ENCODE measurements around the gene GRID2.
"Not testable (repeated sequence)": the region's sequence is repeated elsewhere in the genome, so short reads cannot be mapped to it uniquely, and the experiment has no call there.

Gene GRID2

DNA sequence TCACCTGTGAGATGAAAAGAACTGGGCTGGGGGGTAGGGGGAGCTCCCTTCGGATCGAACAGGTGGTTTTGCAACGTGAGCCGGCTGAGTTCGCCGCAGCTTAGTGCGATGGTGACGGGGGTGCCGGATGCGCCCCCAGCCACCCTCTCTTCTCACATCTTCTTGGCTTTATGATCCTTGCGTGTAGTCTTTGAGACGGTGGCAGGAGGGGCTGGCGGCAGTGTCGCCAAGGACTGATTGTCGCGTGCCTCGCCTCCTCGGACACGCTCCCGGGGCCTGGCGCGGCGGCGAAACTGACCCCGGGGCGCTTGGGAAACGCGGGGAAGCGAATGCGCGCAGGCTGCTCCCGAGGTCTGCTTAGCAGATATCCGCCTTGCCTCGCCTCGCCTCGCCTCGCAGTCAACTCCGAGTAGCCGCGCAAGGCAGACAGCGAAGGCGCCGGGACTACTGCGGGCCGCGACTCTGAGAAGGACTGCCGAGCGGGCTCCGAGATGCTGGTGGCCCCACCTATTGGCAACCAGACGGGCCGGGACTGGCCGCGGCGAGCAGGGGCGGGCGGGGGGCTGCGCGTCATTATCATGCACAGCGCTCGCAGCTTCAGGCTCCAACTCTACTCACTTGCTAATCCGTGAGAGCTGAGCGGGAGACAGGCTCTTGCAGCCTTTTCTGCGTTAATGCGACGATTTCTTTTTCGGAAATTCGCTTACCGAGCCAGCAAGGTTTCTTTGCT is 1.5 kb downstream of the GRID2 start:
- no peak for DNase-seq (ENCODE audit: low read depth in 3 of 3)

GRCh38 chr4:92305878-92306520 is 2.2 kb downstream of the GRID2 start:
- no peak for DNase-seq (ENCODE audit: low read depth in 3 of 3)

GRCh38 chr4:92307181-92307580 is 3.4 kb downstream of the GRID2 start:
- no peak for DNase-seq (ENCODE audit: low read depth in 3 of 3)

- DNase-seq (ENCODE audit: low read depth in 3 of 3) = no peak
These were observed 4.1 kb downstream of the GRID2 start for GRCh38 chr4:92307866-92308265.

DNA sequence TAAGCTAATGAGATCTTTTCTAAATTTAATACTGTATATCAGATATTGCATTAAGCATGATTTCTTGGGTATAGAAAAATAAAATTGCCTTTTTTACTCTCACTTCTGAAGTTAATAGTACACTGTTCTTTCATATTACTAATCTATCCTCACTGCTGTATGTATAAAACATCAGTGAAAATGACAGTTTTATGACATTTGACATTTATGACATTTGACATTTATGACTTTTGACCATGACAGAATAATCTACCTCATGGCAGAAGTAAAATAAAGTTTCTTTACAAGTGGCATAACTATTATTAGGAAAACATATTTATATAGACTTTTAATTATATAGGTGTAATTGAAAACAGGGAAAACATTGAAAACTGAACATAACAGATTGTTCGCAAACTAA is 13.3 kb downstream of the GRID2 start:
- no peak for DNase-seq (ENCODE audit: low read depth in 3 of 3)

GRCh38 chr4:92328095-92328494 is 24.3 kb downstream of the GRID2 start:
- DNase-seq (ENCODE audit: low read depth in 3 of 3) = no peak

DNA sequence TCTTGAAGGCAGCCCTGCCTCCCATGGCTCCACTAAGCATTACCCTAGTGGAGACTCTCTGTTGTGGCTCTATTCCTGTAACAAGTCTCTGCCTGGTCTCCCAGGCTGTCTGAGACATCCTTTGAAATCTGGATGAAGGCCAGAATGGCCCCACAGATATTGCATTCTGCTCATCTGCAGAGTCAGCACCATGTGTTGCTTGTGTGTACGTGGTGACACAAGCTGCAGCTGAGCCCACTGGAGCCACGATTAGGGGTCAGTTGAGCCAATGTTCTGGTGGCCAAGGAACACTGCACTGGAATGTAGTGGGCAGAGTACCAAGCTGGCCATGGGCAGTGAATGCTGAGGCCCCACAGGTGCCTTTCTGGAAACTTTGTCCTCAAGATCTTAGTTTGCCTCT is 29.2 kb downstream of the GRID2 start:
- no peak for DNase-seq (ENCODE audit: low read depth in 3 of 3)

DNA sequence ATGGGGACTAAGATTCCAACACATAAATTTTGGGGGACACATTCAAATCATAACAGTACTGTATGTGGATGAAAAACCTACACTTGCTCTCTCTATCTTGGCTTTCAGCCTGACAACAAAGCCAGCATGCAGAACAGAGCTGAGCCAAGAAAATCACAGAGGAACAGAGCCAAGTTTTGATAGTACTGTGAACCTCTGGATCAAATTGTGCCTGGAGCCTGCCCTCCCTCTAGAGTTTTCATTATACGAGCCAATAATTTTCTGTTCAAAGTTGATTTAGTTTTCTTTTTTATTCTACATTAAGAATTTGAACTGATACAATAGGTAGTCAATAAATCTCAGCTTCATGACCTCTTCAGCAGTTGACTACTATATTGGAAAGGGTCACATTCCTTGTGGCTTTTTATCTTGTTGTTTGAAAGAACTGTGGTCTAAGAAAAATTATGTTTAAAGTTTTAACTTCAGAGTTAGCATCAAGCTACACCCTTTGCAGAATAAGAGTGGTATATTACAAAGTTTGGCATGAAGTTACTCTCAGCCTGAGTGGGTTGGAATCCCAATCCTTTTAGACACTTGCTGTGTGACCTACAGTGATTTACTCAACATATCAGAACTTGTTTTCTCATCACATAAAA is 31.1 kb downstream of the GRID2 start:
- no peak for DNase-seq (ENCODE audit: low read depth in 3 of 3)

DNA sequence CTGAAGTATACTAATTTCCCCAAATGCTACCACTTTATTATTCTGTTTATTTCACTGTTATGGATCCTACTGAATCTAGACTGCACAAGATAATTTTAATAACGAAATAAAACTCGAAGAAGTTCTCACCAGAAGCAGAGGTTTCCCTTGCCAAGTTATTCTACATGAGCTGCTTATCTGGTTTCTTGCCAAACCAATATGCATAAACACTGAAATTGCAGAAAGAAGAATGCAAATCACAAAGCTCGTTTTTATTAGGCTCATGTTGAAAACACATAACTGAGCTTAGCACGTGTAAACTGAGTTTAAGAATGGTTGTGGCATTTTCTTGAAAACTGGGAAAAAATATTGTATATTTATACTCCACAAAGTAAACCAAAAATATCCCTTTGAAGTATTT is 35.9 kb downstream of the GRID2 start:
- DNase-seq (ENCODE audit: low read depth in 3 of 3) = no peak

- DNase-seq (ENCODE audit: low read depth in 3 of 3) = no peak
These were observed 40.5 kb downstream of the GRID2 start for GRCh38 chr4:92344216-92344615.

- DNase-seq (ENCODE audit: low read depth in 3 of 3) = no peak
These were observed 42.5 kb downstream of the GRID2 start for GRCh38 chr4:92346289-92346688.

DNA sequence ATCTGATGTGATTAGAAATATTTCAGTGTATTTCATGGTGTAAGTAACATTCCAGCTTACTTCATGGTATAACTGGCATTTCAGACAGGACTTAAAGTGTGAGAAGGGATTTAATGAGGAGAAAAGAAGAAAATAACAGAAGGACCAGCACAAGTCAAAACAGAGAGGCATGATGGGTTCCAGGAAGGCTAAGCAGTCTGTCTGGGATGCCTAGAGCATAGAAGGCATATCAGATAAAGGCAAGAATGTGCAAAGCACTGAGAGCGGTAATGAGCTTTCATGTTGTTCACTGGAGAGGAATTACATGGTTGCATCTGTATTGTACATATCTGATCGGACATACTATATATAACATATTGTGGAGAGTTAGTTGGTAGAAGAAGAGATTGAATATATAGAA is 54.2 kb downstream of the GRID2 start:
- no peak for DNase-seq (ENCODE audit: low read depth in 3 of 3)

GRCh38 chr4:92359491-92359890 is 55.7 kb downstream of the GRID2 start:
- DNase-seq (ENCODE audit: low read depth in 3 of 3) = no peak

DNA sequence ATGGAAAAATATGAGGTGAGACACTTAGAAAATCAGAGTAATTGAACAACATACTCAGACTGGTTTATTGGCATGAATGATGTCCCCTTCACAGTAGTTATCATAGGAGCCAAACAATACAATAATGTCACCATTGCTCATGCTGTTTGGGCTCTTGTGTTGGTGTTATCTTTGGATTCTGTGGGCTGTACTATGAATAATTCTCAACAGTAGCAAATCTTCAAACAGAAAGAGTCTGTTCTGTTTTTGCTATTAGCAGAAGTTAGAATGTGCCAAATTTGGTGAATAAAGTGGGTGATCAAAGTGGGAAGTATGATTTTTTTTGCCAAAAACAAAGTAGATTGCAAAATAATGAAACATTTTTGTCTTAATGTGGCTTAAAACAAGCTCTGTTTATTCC is 58.3 kb downstream of the GRID2 start:
- no peak for DNase-seq (ENCODE audit: low read depth in 3 of 3)

DNA sequence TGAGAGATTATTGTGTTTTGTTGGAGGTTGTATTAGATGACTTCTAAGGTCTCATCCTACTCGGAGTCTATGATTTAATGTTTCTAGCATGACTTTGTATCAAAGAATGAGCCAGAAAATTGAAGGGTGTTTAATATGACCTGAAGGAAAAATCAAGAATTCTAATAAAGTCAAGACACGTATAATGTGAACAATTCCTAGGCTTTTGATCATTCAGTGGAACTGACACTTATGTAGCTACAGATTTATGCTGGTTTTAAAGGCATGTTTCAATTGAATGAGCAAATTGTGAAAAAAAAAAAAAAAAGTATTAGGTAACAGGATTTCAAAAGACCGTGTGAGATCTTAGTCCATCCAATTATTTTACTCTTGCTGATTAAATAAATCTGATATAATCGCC is 64.9 kb downstream of the GRID2 start:
- DNase-seq (ENCODE audit: low read depth in 3 of 3) = no peak

DNA sequence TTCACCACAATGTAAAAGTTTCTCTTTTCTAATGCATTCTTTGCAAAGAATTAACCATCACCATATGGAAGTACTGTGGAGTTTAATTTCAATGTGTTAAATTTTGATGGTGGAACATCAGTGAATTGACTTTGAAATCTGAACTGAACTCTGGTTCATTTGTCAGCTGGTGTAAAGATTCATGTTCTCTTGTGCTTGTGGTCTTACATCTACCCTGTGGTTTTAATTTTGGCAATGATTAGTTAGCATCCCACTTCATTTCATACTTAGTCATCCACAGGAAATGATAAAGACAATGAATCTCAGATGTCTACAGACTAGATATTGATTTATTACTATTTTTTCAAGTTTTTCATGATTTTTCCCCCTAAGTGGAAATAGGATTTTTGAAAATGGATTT is 77.8 kb downstream of the GRID2 start:
- no peak for DNase-seq (ENCODE audit: low read depth in 3 of 3)

DNA sequence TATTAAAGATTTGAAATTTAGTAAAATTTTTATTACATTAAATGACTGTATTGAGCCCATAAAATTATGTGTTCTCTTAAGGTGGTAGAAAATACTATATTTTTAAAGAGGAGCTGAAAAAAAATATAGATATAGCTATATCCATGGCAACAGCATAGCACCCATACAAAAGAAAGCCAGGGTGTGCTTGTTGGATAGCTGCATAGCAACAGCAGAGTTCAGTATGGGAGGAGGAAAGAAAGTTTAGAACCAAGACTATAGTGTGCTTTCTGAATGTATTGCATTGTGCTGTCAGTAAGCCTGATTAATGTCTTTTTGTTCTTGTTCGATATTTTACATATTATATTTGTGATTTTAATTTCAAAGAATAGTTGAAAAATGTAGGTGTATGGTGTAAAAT is 78.4 kb downstream of the GRID2 start:
- DNase-seq (ENCODE audit: low read depth in 3 of 3) = no peak

DNA sequence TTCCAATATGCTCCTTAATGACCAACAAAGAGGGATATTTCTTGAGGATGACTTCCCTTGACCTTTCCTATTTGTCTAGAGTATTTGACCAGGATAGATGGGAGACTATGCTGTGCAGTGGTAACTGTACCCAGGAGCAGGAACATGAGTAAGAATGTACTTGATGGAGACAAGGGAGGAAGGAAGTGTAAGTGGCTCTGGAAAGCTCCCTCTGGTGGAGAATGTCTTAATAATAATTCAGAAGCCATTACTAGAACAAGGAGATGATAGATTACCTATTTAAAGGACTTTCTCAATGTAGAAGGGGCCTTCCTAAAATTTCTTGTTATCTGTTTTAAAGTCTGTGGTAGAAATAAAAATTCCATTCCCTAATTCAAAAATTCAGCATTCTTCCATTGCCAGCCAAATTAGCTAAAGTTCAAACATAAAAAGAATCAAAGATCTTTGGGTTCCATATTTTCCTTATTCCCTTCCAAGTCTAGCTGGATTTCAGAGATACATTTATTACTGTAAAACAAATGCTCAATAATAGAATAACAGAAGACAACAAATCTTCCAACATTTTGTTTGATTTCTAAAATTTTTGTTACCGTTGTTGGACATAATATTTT is 83.8 kb downstream of the GRID2 start:
- no peak for DNase-seq (ENCODE audit: low read depth in 3 of 3)

GRCh38 chr4:92399032-92399431 is 95.3 kb downstream of the GRID2 start:
- DNase-seq (ENCODE audit: low read depth in 3 of 3) = no peak

GRCh38 chr4:92403525-92403924 is 99.8 kb downstream of the GRID2 start:
- not testable (repeated sequence) for DNase-seq (ENCODE audit: low read depth in 3 of 3)

DNA sequence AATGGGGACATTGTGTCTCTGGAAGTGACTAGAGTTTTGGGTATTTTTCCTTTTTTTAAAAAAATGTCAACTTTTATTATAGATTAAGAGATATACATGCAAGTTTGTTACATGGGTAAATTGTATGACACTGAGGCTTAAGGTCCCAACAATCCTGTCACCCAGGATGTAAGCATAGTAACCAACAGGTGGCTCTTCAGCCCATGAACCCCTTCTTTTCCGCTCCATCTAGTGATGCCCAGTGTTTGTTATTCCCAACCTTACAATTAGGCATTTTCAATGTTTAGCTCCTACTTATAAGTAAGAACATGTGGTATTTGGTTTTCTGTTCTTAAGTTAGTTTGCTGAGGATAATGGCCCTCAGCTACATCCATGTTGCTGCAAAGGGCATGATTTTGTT is 102.7 kb downstream of the GRID2 start:
- no peak for DNase-seq (ENCODE audit: low read depth in 3 of 3)

DNA sequence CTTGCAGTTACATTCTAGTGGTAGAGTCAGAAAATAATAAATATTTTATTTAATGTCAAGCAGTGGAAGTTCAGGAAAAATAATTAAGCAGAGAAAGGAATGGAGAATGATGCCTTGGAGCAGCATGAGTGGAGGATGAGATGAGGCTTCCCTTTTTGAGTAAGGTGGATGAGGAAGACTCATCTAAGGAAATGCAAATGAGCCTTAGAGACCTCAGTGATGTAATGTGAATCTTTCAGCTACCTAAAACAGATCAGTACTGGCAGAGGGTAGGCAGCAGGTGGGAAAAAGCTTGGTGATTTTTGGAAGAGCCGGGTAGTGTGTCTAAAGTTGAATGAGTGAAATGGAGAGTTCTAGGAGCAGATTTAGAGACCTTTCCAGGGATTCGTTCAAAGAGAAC is 118.2 kb downstream of the GRID2 start:
- no peak for DNase-seq (ENCODE audit: low read depth in 3 of 3)

GRCh38 chr4:92433272-92433758 is 129.5 kb downstream of the GRID2 start:
- no peak for DNase-seq (ENCODE audit: low read depth in 3 of 3)
